Astrocyte (in vitro differentiated cells and primary cell): Measurements from ENCODE around the gene AGBL5.

Experiments used
- CTCF ChIP-seq: IDR thresholded peaks from 2 replicates; pipeline ENCODE4 v1.5.1; 2011; ENCODE audit warnings: low read depth, mild to moderate bottlenecking, inconsistent platforms, low read length, moderate library complexity; ENCODE audit not compliant: insufficient read depth
- EZH2 ChIP-seq: IDR thresholded peaks from 2 replicates; pipeline ENCODE4 v1.6.1; 2012; ENCODE audit warnings: mild to moderate bottlenecking, low read length, inconsistent platforms; ENCODE audit not compliant: insufficient read depth

- TF ChIP-seq CTCF (no peak), EZH2 (no peak)
Measured at GRCh38 chr2:27032495-27033252, 18.8 kb upstream of the AGBL5 start, which contains the start of gene TMEM214.
